ENCODE results near the gene SHOC1. TPM values are rescaled to one million over a fixed set of nuclear protein-coding genes. Genes with fewer than 3 reads are reported as not detected.
A peak's percentile ranks its signal among the peaks of the same experiment; 100 is the strongest.
"Not testable (repeated sequence)": the region's sequence is repeated elsewhere in the genome, so short reads cannot be mapped to it uniquely, and the experiment has no call there.

SHOC1 gene
- polyA plus RNA-seq, 1 donor from 2014 or later = not detected

GRCh38 chr9:111815285-111816070, 20.7 kb upstream of the SHOC1 start:
- no peak overlapping the region for H3K27ac Mint-ChIP-seq
- no peaks in the 10 kb centered on the region for H3K9me3 Mint-ChIP-seq
- peaks cover 0 to 5% (median 4%) of the 10 kb centered on the region in 3 donors for H3K4me1 Mint-ChIP-seq
- H3K36me3 Mint-ChIP-seq = no peaks in the 10 kb centered on the region
- H3K27me3 Mint-ChIP-seq = no peaks in the 10 kb centered on the region
- H3K4me3 Mint-ChIP-seq = no peak overlapping the region

- peaks cover 0 to 5% (median 4%) of the 10 kb centered on the region in 3 donors for H3K4me1 Mint-ChIP-seq
- no peaks in the 10 kb centered on the region for H3K27me3 Mint-ChIP-seq
- H3K27ac Mint-ChIP-seq = no peak overlapping the region
- no peak overlapping the region for H3K4me3 Mint-ChIP-seq
- H3K9me3 Mint-ChIP-seq = no peaks in the 10 kb centered on the region
- H3K36me3 Mint-ChIP-seq = no peaks in the 10 kb centered on the region
These were observed 17.6 kb upstream of the SHOC1 start for GRCh38 chr9:111812337-111812736.

GRCh38 chr9:111810908-111811307, 16.2 kb upstream of the SHOC1 start:
- no peaks in the 10 kb centered on the region for H3K9me3 Mint-ChIP-seq
- no peak overlapping the region for H3K27ac Mint-ChIP-seq
- peaks cover 0 to 5% (median 4%) of the 10 kb centered on the region in 3 donors for H3K4me1 Mint-ChIP-seq
- H3K4me3 Mint-ChIP-seq = peak overlapping the region in 1 of 4 donors; percentile 3
- no peaks in the 10 kb centered on the region for H3K27me3 Mint-ChIP-seq
- no peaks in the 10 kb centered on the region for H3K36me3 Mint-ChIP-seq

- not testable (repeated sequence) for H3K27ac Mint-ChIP-seq, H3K4me1 Mint-ChIP-seq, H3K27me3 Mint-ChIP-seq, H3K4me3 Mint-ChIP-seq, H3K9me3 Mint-ChIP-seq, H3K36me3 Mint-ChIP-seq
These were observed 15.7 kb upstream of the SHOC1 start for GRCh38 chr9:111810415-111810814.

GRCh38 chr9:111807197-111807596, 12.5 kb upstream of the SHOC1 start:
- H3K9me3 Mint-ChIP-seq = no peaks in the 10 kb centered on the region
- H3K27me3 Mint-ChIP-seq = no peaks in the 10 kb centered on the region
- H3K4me3 Mint-ChIP-seq = no peak overlapping the region
- H3K4me1 Mint-ChIP-seq = peaks cover 3 to 4% (median 4%) of the 10 kb centered on the region in 3 donors
- H3K27ac Mint-ChIP-seq = no peak overlapping the region
- no peaks in the 10 kb centered on the region for H3K36me3 Mint-ChIP-seq

GRCh38 chr9:111806259-111806658, 11.5 kb upstream of the SHOC1 start:
- peaks cover 2 to 4% (median 2%) of the 10 kb centered on the region in 3 donors for H3K4me1 Mint-ChIP-seq
- no peak overlapping the region for H3K4me3 Mint-ChIP-seq
- no peaks in the 10 kb centered on the region for H3K27me3 Mint-ChIP-seq
- H3K9me3 Mint-ChIP-seq = no peaks in the 10 kb centered on the region
- no peaks in the 10 kb centered on the region for H3K36me3 Mint-ChIP-seq
- peak overlapping the region in 1 of 3 donors; percentile 16 for H3K27ac Mint-ChIP-seq

- Mint-ChIP-seq H3K9me3 (no peaks in the 10 kb centered on the region), H3K4me3 (no peak overlapping the region), H3K4me1 (peaks cover 2 to 4% (median 2%) of the 10 kb centered on the region in 3 donors), H3K36me3 (no peaks in the 10 kb centered on the region), H3K27ac (no peak overlapping the region), H3K27me3 (no peaks in the 10 kb centered on the region)
These were observed 11.1 kb upstream of the SHOC1 start for GRCh38 chr9:111805830-111806241.

- Mint-ChIP-seq H3K4me1 (peaks cover 2 to 4% (median 2%) of the 10 kb centered on the region in 3 donors), H3K27ac (no peak overlapping the region), H3K36me3 (no peaks in the 10 kb centered on the region), H3K27me3 (no peaks in the 10 kb centered on the region), H3K9me3 (no peaks in the 10 kb centered on the region), H3K4me3 (no peak overlapping the region)
These were observed 10.5 kb upstream of the SHOC1 start for GRCh38 chr9:111805262-111805661.

GRCh38 chr9:111804636-111805035, 9.9 kb upstream of the SHOC1 start:
- Mint-ChIP-seq H3K36me3 (no peaks in the 10 kb centered on the region), H3K27me3 (no peaks in the 10 kb centered on the region), H3K27ac (no peak overlapping the region), H3K4me3 (no peak overlapping the region), H3K4me1 (peaks cover 2 to 4% (median 2%) of the 10 kb centered on the region in 3 donors), H3K9me3 (no peaks in the 10 kb centered on the region)

GRCh38 chr9:111803924-111804323, 9.2 kb upstream of the SHOC1 start:
- Mint-ChIP-seq H3K4me3 (no peak overlapping the region), H3K36me3 (no peaks in the 10 kb centered on the region), H3K4me1 (peaks cover 2 to 4% (median 2%) of the 10 kb centered on the region in 3 donors), H3K27ac (no peak overlapping the region), H3K9me3 (no peaks in the 10 kb centered on the region), H3K27me3 (no peaks in the 10 kb centered on the region)

GRCh38 chr9:111799915-111800526, 5.3 kb upstream of the SHOC1 start:
- Mint-ChIP-seq H3K27ac (no peak overlapping the region), H3K27me3 (no peaks in the 10 kb centered on the region), H3K4me3 (no peak overlapping the region), H3K36me3 (no peaks in the 10 kb centered on the region), H3K4me1 (peaks cover 2 to 4% (median 2%) of the 10 kb centered on the region in 3 donors), H3K9me3 (no peaks in the 10 kb centered on the region)

GRCh38 chr9:111799506-111799905, 4.8 kb upstream of the SHOC1 start:
- Mint-ChIP-seq H3K9me3 (no peaks in the 10 kb centered on the region), H3K27ac (no peak overlapping the region), H3K27me3 (no peaks in the 10 kb centered on the region), H3K4me1 (peaks cover 2 to 4% (median 2%) of the 10 kb centered on the region in 3 donors), H3K36me3 (no peaks in the 10 kb centered on the region), H3K4me3 (no peak overlapping the region)

- no peaks in the 10 kb centered on the region for H3K36me3 Mint-ChIP-seq
- no peaks in the 10 kb centered on the region for H3K27me3 Mint-ChIP-seq
- no peaks in the 10 kb centered on the region for H3K9me3 Mint-ChIP-seq
- H3K4me3 Mint-ChIP-seq = no peak overlapping the region
- no peaks in the 10 kb centered on the region for H3K4me1 Mint-ChIP-seq
- H3K27ac Mint-ChIP-seq = no peak overlapping the region
These were observed 4.0 kb upstream of the SHOC1 start for GRCh38 chr9:111798786-111799185.

- Mint-ChIP-seq H3K9me3 (no peaks in the 10 kb centered on the region), H3K4me1 (no peaks in the 10 kb centered on the region), H3K27me3 (no peaks in the 10 kb centered on the region), H3K27ac (no peak overlapping the region), H3K4me3 (no peak overlapping the region), H3K36me3 (no peaks in the 10 kb centered on the region)
These were observed 761 bp upstream of the SHOC1 start for GRCh38 chr9:111795557-111795839.

GRCh38 chr9:111791821-111792220, 2.9 kb downstream of the SHOC1 start:
- H3K4me3 Mint-ChIP-seq, H3K9me3 Mint-ChIP-seq, H3K4me1 Mint-ChIP-seq, H3K27me3 Mint-ChIP-seq, H3K27ac Mint-ChIP-seq, H3K36me3 Mint-ChIP-seq: not testable (repeated sequence)

- Mint-ChIP-seq H3K27ac (no peak overlapping the region), H3K9me3 (peaks cover 2 to 10% (median 7%) of the 10 kb centered on the region in 3 donors), H3K4me1 (no peaks in the 10 kb centered on the region), H3K27me3 (no peaks in the 10 kb centered on the region), H3K36me3 (peaks cover 7% of the 10 kb centered on the region), H3K4me3 (no peak overlapping the region)
These were observed 4.9 kb downstream of the SHOC1 start for GRCh38 chr9:111789881-111790280.
